ENCODE data around the gene NRARP. TPM values are rescaled to one million over a fixed set of nuclear protein-coding genes. Genes with fewer than 3 reads are reported as not detected.

The NRARP gene
- total and polyA plus RNA-seq, 2 of the 8 experiments (the other 6 are each of a cell fraction or from before 2014, with no cell fraction given): 32.5 to 37.2 TPM

- no peak for TF ChIP-seq RNF2 (IDR thresholded peaks at IDR 0.05; ENCODE audit: borderline replicate concordance, low read depth, low read length, missing control alignments, poor library complexity, severe bottlenecking)
- TF ChIP-seq USF2 (IDR thresholded peaks at IDR 0.05; ENCODE audit: low read length): no peak
- TF ChIP-seq ZNF274 (IDR thresholded peaks at IDR 0.05; ENCODE audit: borderline replicate concordance, extremely low read depth, low read length): no peak
- no peak for TF ChIP-seq ATF2 (IDR thresholded peaks at IDR 0.05; ENCODE audit: low read length)
- TF ChIP-seq BACH1 (IDR thresholded peaks at IDR 0.05; ENCODE audit: low read length): no peak
- 0 out of 4 replicates have a peak, but pooled peaks of 1 of the 2 experiments have one; percentile 43 for TF ChIP-seq SIN3A (conservative IDR thresholded peaks at IDR 0.05 in 1 of 2, IDR thresholded peaks at IDR 0.05 in 1 of 2; ENCODE audit: low read depth in 1 of 2, low read length in 2 of 2)
- peak in 1 of 3 experiments; percentile 21; a peak in 1 of 4 replicates for TF ChIP-seq CTCF (IDR thresholded peaks at IDR 0.05; ENCODE audit: control extremely low read depth in 1 of 3, insufficient read depth in 1 of 3, low read depth in 1 of 3, low read length in 3 of 3)
- no peak for TF ChIP-seq CHD1 (IDR thresholded peaks at IDR 0.05; ENCODE audit: low read depth, low read length)
- TF ChIP-seq EP300 (IDR thresholded peaks at IDR 0.05; ENCODE audit: borderline replicate concordance in 1 of 2, low read depth in 2 of 2, low read length in 2 of 2): no peak
- TF ChIP-seq RXRA (IDR thresholded peaks at IDR 0.05; ENCODE audit: insufficient read depth, low read depth, low read length): no peak
- no peak for TF ChIP-seq PHF8 (conservative IDR thresholded peaks at IDR 0.05; ENCODE audit: low read depth, low read length)
- no peak for TF ChIP-seq NRF1 (IDR thresholded peaks at IDR 0.05; ENCODE audit: low read depth, low read length)
- TF ChIP-seq RBBP5 (IDR thresholded peaks at IDR 0.05; ENCODE audit: borderline replicate concordance, low read depth, low read length): no peak
- no peak; a peak in 1 of 4 replicates for TF ChIP-seq HDAC2 (IDR thresholded peaks at IDR 0.05; ENCODE audit: borderline replicate concordance in 1 of 2, low read depth in 2 of 2, low read length in 2 of 2)
- TF ChIP-seq KDM1A (IDR thresholded peaks at IDR 0.05; ENCODE audit: borderline replicate concordance, low read length): peak; percentile 23; the same call in 1 of the 2 replicates
- no peak for TF ChIP-seq JUN (IDR thresholded peaks at IDR 0.05; ENCODE audit: low read depth, low read length)
Observed at GRCh38 chr9:137277329-137278041, 24.6 kb downstream of the NRARP start, which contains the start of gene TOR4A (continued).
